SK-N-SH (cell line): ENCODE data around the gene ABCA10. TPM values are rescaled to one million over a fixed set of nuclear protein-coding genes. Genes with fewer than 3 reads are reported as not detected.

Experiments
- CTCF ChIA-PET: fragments of 300-600, 350-600 bp; formaldehyde crosslinking; extraction: SDS; loops from one replicate; lab custom pipeline; 2021; lab: Yijun Ruan, JAX
- POLR2A ChIA-PET: fragments of 350-600 bp; sonication (Branson Sonifier 250); formaldehyde crosslinking; extraction: SDS; loops from one replicate; lab custom pipeline; 2020; ENCODE audit warnings: antibody characterized with exemption, inconsistent platforms; lab: Yijun Ruan, JAX
- DNase-seq: peaks from one replicate; pipeline ENCODE4 v3.0.0; 2012
- H2AFZ ChIP-seq: fragments of 200-600 bp; sonication (generic); 2 replicates; pipeline ENCODE4 v1.8.1; 2016; ENCODE audit warnings: antibody characterized with exemption, mild to moderate bottlenecking, low read depth
- H3F3A ChIP-seq: fragments of 200-600 bp; sonication (generic); replicated peaks from 2 replicates; pipeline ENCODE3; 2016; ENCODE audit warnings: antibody characterized with exemption, mild to moderate bottlenecking; ENCODE audit not compliant: insufficient read depth
- H3K27ac ChIP-seq, 2 experiments: fragments of 200-500 bp in 1 of 2; fragments of 200-600 bp in 1 of 2; sonication (Bioruptor generic) in 1 of 2; sonication (generic), shearing (Covaris generic) in 1 of 2; 2 replicates each; pipeline versions ENCODE4 v1.5.1 to v1.6.1; 2014 to 2016; ENCODE audit warnings: low read depth in 2 of 2, inconsistent platforms in 1 of 2, low read length in 1 of 2, mild to moderate bottlenecking in 1 of 2, mixed read lengths in 1 of 2
- H3K27me3 ChIP-seq: fragments of 200-600 bp; sonication (generic), shearing (Covaris generic); 2 replicates; pipeline ENCODE4 v1.6.1; 2016; ENCODE audit warnings: mixed run types; ENCODE audit not compliant: insufficient read depth
- H3K36me3 ChIP-seq, 2 experiments: fragments of 200-500 bp in 1 of 2; fragments of 200-600 bp in 1 of 2; sonication (Bioruptor generic) in 1 of 2; sonication (generic) in 1 of 2; replicated peaks in 1 of 2; 2 replicates each; pipeline versions ENCODE3 to v1.5.1; 2014 to 2016; ENCODE audit warnings: low read length in 1 of 2, mild to moderate bottlenecking in 1 of 2; ENCODE audit not compliant: insufficient read depth in 2 of 2, control insufficient read depth in 1 of 2
- H3K4me1 ChIP-seq, 2 experiments: fragments of 200-500 bp in 1 of 2; fragments of 200-600 bp in 1 of 2; sonication (Bioruptor generic) in 1 of 2; sonication (generic), shearing (Covaris generic) in 1 of 2; 2 replicates each; pipeline versions ENCODE4 v1.5.1 to v1.6.1; 2014 to 2016; ENCODE audit warnings: low read depth in 1 of 2, low read length in 1 of 2, mixed run types in 1 of 2; ENCODE audit not compliant: insufficient read depth in 2 of 2, control insufficient read depth in 1 of 2
- H3K4me2 ChIP-seq: fragments of 200-600 bp; sonication (generic), shearing (Covaris generic); 2 replicates; pipeline ENCODE4 v1.6.1; 2017; ENCODE audit warnings: mixed run types
- H3K4me3 ChIP-seq, 2 experiments: fragments of 200-500 bp in 1 of 2; fragments of 200-600 bp in 1 of 2; sonication (Bioruptor generic) in 1 of 2; sonication (generic), shearing (Covaris generic) in 1 of 2; 2 replicates each; pipeline versions ENCODE4 v1.5.1 to v1.8.1; 2014 to 2016; ENCODE audit warnings: low read depth in 2 of 2, inconsistent platforms in 1 of 2, low read length in 1 of 2, mild to moderate bottlenecking in 1 of 2, mixed read lengths in 1 of 2, moderate library complexity in 1 of 2
- H3K79me2 ChIP-seq: fragments of 200-600 bp; sonication (generic); 2 replicates; pipeline ENCODE4 v1.8.1; 2017; ENCODE audit warnings: mild to moderate bottlenecking; ENCODE audit not compliant: insufficient read depth
- H3K9ac ChIP-seq: fragments of 200-600 bp; sonication (generic); 2 replicates; pipeline ENCODE4 v1.6.1; 2017; ENCODE audit warnings: mixed run types
- H3K9me2 ChIP-seq: fragments of 200-600 bp; sonication (generic); 2 replicates; pipeline ENCODE4 v1.6.1; 2017; ENCODE audit warnings: mixed run types
- H3K9me3 ChIP-seq: fragments of 200-600 bp; sonication (generic); 2 replicates; pipeline ENCODE4 v1.6.1; 2017; ENCODE audit warnings: mixed run types, mild to moderate bottlenecking, moderate library complexity
- H4K20me1 ChIP-seq: fragments of 200-600 bp; sonication (generic); 2 replicates; pipeline ENCODE4 v1.6.1; 2017; ENCODE audit warnings: mild to moderate bottlenecking, mixed run types; ENCODE audit not compliant: insufficient read depth
- CHD2 ChIP-seq: fragments of 150-350 bp; IDR thresholded peaks from 2 replicates; pipeline ENCODE4 v1.6.1; 2018; ENCODE audit warnings: low read length; ENCODE audit not compliant: partially characterized antibody
- ELF1 ChIP-seq: IDR thresholded peaks from 2 replicates; pipeline ENCODE4 v1.4.0; 2012
- EP300 ChIP-seq, 2 experiments: IDR thresholded peaks; 2 replicates each; pipeline versions ENCODE4 v1.4.0 to v1.6.1; 2012; ENCODE audit warnings: borderline replicate concordance in 1 of 2, low read depth in 1 of 2, low read length in 1 of 2
- EZH2phosphoT487 ChIP-seq: fragments of 200-600 bp; sonication (generic); IDR thresholded peaks from 2 replicates; pipeline ENCODE4 v1.6.1; 2017; ENCODE audit warnings: low read depth, mixed run types, mild to moderate bottlenecking, antibody characterized with exemption, moderate library complexity, borderline replicate concordance
- FOSL2 ChIP-seq: IDR thresholded peaks from 2 replicates; pipeline ENCODE4 v1.4.0; 2012; ENCODE audit warnings: low read depth, mild to moderate bottlenecking, moderate library complexity, borderline replicate concordance
- FOXM1 ChIP-seq: IDR thresholded peaks from 2 replicates; pipeline ENCODE4 v1.4.0; 2012; ENCODE audit warnings: low read depth, mild to moderate bottlenecking
- GABPA ChIP-seq: IDR thresholded peaks from 2 replicates; pipeline ENCODE4 v1.4.0; 2012; ENCODE audit warnings: low read depth, mild to moderate bottlenecking
- JUND ChIP-seq: IDR thresholded peaks from 2 replicates; pipeline ENCODE4 v1.4.0; 2012
- MXI1 ChIP-seq: IDR thresholded peaks from 2 replicates; pipeline ENCODE4 v1.6.1; 2012; ENCODE audit warnings: mild to moderate bottlenecking, low read depth, low read length, improper control_type of control experiment
- NFIC ChIP-seq: IDR thresholded peaks from 2 replicates; pipeline ENCODE4 v1.4.0; 2012; ENCODE audit warnings: borderline replicate concordance
- NRF1 ChIP-seq: IDR thresholded peaks from 2 replicates; pipeline ENCODE4 v1.6.1; 2012; ENCODE audit warnings: low read depth, mild to moderate bottlenecking, low read length
- RFX5 ChIP-seq: IDR thresholded peaks from 2 replicates; pipeline ENCODE4 v1.6.1; 2012; ENCODE audit warnings: mild to moderate bottlenecking, improper control_type of control experiment, low read length
- SIN3A ChIP-seq: IDR thresholded peaks from 2 replicates; pipeline ENCODE4 v1.6.1; 2012; ENCODE audit warnings: low read depth, mild to moderate bottlenecking, low read length, moderate library complexity, borderline replicate concordance
- SMC3 ChIP-seq: IDR thresholded peaks from 2 replicates; pipeline ENCODE4 v1.6.1; 2012; ENCODE audit warnings: low read depth, low read length, improper control_type of control experiment
- TAF1 ChIP-seq: IDR thresholded peaks from 2 replicates; pipeline ENCODE4 v1.6.1; 2012; ENCODE audit warnings: low read depth, mild to moderate bottlenecking, low read length, moderate library complexity, borderline replicate concordance
- TEAD4 ChIP-seq: IDR thresholded peaks from 2 replicates; pipeline ENCODE4 v1.4.0; 2012; ENCODE audit warnings: mild to moderate bottlenecking, borderline replicate concordance; ENCODE audit not compliant: insufficient read depth
- YY1 ChIP-seq: IDR thresholded peaks from 2 replicates; pipeline ENCODE4 v1.4.0; 2012; ENCODE audit warnings: low read depth, mild to moderate bottlenecking
- WGBS: methylation state at CpG from one replicate; pipeline ENCODE4 v1.1.6; 2017; ENCODE audit warnings: low lambda C conversion rate; 5-methylcytosine and 5-hydroxymethylcytosine counted together
- polyA plus RNA-seq, 3 experiments: library from polyadenylated mRNA; depleted of rRNA; stranded (reverse); fragments of >200 nt; gene quantifications; 2 replicates each; pipeline ENCODE4 v1.2.3, GENCODE V29; 2012
- TF ChIP-seq, protein P1 (sequence below): fragments of 150-350 bp; IDR thresholded peaks from 2 replicates; pipeline ENCODE4 v1.6.1; 2017; ENCODE audit warnings: antibody characterized with exemption, low read length, low read depth, borderline replicate concordance
- TF ChIP-seq, protein P2 (sequence below): IDR thresholded peaks from 2 replicates; pipeline ENCODE4 v1.4.0; 2012; ENCODE audit warnings: low read depth, borderline replicate concordance
- TF ChIP-seq, protein P3 (sequence below): IDR thresholded peaks from 2 replicates; pipeline ENCODE4; 2012
- TF ChIP-seq, protein P4 (sequence below): fragments of 150-350 bp; IDR thresholded peaks from 2 replicates; pipeline ENCODE4 v1.6.1; 2016; ENCODE audit warnings: mild to moderate bottlenecking, low read depth, low read length
- TF ChIP-seq, protein P5 (sequence below): fragments of 200-600 bp; sonication (generic); IDR thresholded peaks from 2 replicates; pipeline ENCODE4 v1.6.1; 2017; ENCODE audit warnings: antibody characterized with exemption, mild to moderate bottlenecking, moderate library complexity

The ABCA10 gene
- polyA plus RNA-seq, 1 of the 3 experiments (the other 2 are of a cell fraction): 0.07 TPM

DNA sequence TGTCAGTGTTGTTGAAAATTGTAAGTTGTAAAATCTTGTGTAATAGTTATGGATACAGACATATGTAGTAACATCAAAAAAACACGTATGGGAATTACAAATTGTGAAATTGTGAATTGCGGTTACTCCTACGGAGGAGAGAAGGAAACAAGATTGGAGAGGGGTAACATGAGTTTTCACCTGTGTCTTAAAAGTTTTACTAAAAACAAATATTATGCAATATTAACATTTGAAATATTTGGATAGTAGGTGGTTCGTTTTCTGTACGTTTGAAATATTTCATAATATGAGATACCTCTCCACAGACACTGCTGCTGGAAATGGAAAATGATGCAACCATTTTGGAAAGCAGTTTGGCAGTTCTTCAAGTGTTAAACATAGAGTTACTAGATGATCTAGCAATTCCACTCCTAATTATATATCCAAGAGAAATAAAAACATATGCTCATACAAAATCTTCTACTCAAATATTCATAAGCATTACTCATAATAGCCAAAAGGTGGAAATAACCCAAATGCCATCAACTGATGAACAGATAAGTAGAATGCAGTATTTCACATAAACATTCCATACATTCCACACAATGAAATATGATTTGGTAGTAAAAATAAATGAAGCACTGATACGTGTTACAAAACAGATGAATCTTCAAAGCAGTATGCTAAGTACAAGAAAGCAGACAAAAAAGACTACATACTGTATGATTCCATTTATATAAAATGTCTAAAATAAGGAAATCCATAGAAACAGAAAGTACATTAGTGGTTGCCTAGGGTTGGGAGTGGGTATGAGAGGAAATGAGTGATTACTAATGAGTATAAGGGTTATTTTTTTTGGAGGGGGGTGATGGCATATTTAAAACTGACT, 40.7 kb upstream of the ABCA10 start:
- Histone ChIP-seq H3K4me3 (peak overlapping the region in 1 of 2 experiments; percentile 20; a peak in 1 of 4 replicates), H2AFZ (peak overlapping the region; percentile 38), H3K4me2 (peak overlapping the region; percentile 48), H3K27ac (peak overlapping the region; percentile 22 to 69; a peak in 3 of 4 replicates), H3K4me1 (peaks cover 0 to 8% of the 10 kb centered on the region in 2 experiments; a peak in 3 of 4 replicates), H3K9me3 (0 out of 2 replicates have a peak, but pooled peaks cover 3% of the 10 kb centered on the region), H3K36me3 (peaks cover 0 to 2% of the 10 kb centered on the region in 2 experiments), H4K20me1 (no peaks in the 10 kb centered on the region), H3K27me3 (no peaks in the 10 kb centered on the region), H3K9ac (peak overlapping the region; percentile 22; the same call in 1 of the 2 replicates), H3K9me2 (0 out of 2 replicates have a peak, but pooled peaks cover 4% of the 10 kb centered on the region), H3F3A (peaks cover 24% of the 10 kb centered on the region), H3K79me2 (no peaks in the 10 kb centered on the region)
- DNase-seq: no peak
- 48% methylated on average over 6 of the region's 6 CpGs for whole genome bisulfite sequencing
- ChIA-PET POLR2A (no interaction called here), CTCF (no interaction called here)
- TF ChIP-seq RFX5: no peak
- no peak for TF ChIP-seq CHD2
- TF ChIP-seq, protein P1, sequence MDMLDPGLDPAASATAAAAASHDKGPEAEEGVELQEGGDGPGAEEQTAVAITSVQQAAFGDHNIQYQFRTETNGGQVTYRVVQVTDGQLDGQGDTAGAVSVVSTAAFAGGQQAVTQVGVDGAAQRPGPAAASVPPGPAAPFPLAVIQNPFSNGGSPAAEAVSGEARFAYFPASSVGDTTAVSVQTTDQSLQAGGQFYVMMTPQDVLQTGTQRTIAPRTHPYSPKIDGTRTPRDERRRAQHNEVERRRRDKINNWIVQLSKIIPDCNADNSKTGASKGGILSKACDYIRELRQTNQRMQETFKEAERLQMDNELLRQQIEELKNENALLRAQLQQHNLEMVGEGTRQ: no peak
- no peak for TF ChIP-seq MXI1
- TF ChIP-seq, protein P2, sequence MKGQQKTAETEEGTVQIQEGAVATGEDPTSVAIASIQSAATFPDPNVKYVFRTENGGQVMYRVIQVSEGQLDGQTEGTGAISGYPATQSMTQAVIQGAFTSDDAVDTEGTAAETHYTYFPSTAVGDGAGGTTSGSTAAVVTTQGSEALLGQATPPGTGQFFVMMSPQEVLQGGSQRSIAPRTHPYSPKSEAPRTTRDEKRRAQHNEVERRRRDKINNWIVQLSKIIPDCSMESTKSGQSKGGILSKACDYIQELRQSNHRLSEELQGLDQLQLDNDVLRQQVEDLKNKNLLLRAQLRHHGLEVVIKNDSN: no peak; the same call in 1 of the 2 replicates
- TF ChIP-seq FOSL2: peak; percentile 65; the same call in 1 of the 2 replicates
- no peak for TF ChIP-seq GABPA
- peak; percentile 72 for TF ChIP-seq NFIC
- TF ChIP-seq YY1: peak; percentile 33; the same call in 1 of the 2 replicates
- no peak for TF ChIP-seq EZH2phosphoT487
- TF ChIP-seq JUND: peak; percentile 71
- TF ChIP-seq, protein P3, sequence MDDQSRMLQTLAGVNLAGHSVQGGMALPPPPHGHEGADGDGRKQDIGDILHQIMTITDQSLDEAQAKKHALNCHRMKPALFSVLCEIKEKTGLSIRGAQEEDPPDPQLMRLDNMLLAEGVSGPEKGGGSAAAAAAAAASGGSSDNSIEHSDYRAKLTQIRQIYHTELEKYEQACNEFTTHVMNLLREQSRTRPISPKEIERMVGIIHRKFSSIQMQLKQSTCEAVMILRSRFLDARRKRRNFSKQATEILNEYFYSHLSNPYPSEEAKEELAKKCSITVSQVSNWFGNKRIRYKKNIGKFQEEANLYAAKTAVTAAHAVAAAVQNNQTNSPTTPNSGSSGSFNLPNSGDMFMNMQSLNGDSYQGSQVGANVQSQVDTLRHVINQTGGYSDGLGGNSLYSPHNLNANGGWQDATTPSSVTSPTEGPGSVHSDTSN: peak; percentile 80
- TF ChIP-seq TAF1: no peak
- no peak for TF ChIP-seq ELF1
- TF ChIP-seq EP300 (IDR thresholded peaks at IDR 0.05; ENCODE audit: borderline replicate concordance in 1 of 2, low read depth in 1 of 2, low read length in 1 of 2): peak in 1 of 2 experiments; percentile 89; a peak in 3 of 4 replicates
- TF ChIP-seq NRF1: no peak
- no peak for TF ChIP-seq SIN3A
- TF ChIP-seq, protein P4, sequence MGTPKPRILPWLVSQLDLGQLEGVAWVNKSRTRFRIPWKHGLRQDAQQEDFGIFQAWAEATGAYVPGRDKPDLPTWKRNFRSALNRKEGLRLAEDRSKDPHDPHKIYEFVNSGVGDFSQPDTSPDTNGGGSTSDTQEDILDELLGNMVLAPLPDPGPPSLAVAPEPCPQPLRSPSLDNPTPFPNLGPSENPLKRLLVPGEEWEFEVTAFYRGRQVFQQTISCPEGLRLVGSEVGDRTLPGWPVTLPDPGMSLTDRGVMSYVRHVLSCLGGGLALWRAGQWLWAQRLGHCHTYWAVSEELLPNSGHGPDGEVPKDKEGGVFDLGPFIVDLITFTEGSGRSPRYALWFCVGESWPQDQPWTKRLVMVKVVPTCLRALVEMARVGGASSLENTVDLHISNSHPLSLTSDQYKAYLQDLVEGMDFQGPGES: no peak
- TF ChIP-seq TEAD4: peak; percentile 95; the same call in 1 of the 2 replicates
- TF ChIP-seq, protein P5, sequence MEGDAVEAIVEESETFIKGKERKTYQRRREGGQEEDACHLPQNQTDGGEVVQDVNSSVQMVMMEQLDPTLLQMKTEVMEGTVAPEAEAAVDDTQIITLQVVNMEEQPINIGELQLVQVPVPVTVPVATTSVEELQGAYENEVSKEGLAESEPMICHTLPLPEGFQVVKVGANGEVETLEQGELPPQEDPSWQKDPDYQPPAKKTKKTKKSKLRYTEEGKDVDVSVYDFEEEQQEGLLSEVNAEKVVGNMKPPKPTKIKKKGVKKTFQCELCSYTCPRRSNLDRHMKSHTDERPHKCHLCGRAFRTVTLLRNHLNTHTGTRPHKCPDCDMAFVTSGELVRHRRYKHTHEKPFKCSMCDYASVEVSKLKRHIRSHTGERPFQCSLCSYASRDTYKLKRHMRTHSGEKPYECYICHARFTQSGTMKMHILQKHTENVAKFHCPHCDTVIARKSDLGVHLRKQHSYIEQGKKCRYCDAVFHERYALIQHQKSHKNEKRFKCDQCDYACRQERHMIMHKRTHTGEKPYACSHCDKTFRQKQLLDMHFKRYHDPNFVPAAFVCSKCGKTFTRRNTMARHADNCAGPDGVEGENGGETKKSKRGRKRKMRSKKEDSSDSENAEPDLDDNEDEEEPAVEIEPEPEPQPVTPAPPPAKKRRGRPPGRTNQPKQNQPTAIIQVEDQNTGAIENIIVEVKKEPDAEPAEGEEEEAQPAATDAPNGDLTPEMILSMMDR: no peak
- TF ChIP-seq FOXM1: peak; percentile 71; the same call in 1 of the 2 replicates
- no peak for TF ChIP-seq SMC3
